Common myeloid progenitor, CD34-positive (primary cell): ENCODE measurements around the gene SHC4.

Source experiments
- CTCF ChIA-PET: fragments of 350-600 bp; sonication (Branson Sonifier 250); formaldehyde crosslinking; loops from one replicate; lab custom pipeline; 2021; ENCODE audit warnings: antibody characterized with exemption; lab: Charles Lee
- POLR2A ChIA-PET: fragments of 350-600 bp; sonication (Branson Sonifier 250); formaldehyde crosslinking; loops from one replicate; lab custom pipeline; 2021; ENCODE audit warnings: antibody characterized with exemption; lab: Charles Lee
- DNase-seq, 3 donors: peaks; one replicate each; pipeline versions ENCODE4 v3.0.0 to v3.0.0-alpha.2; 2013
- H3K27ac ChIP-seq, 2 experiments: 1 replicate in 1 of 2; 2 replicates in 1 of 2; pipeline ENCODE4 v1.7.0; 2013; ENCODE audit warnings: inconsistent platforms in 2 of 2, low read length in 2 of 2, mild to moderate bottlenecking in 2 of 2, low read depth in 1 of 2, moderate library complexity in 1 of 2; ENCODE audit not compliant: severe bottlenecking in 2 of 2, insufficient read depth in 1 of 2, poor library complexity in 1 of 2
- H3K27me3 ChIP-seq, 5 experiments: replicated peaks in 2 of 5; 1 replicate in 3 of 5; 2 replicates in 2 of 5; pipeline versions ENCODE4 v1.6.1 to v1.7.0; 2013; ENCODE audit warnings: low read length in 4 of 5, mild to moderate bottlenecking in 2 of 5, moderate library complexity in 2 of 5, inconsistent platforms in 1 of 5; ENCODE audit not compliant: insufficient read depth in 5 of 5, control insufficient read depth in 4 of 5
- H3K36me3 ChIP-seq, 4 experiments: 1 replicate in 2 of 4; 2 replicates in 2 of 4; pipeline versions ENCODE4 v1.6.1 to v1.7.0; 2013; ENCODE audit warnings: low read length in 3 of 4, control low read depth in 1 of 4, mild to moderate bottlenecking in 1 of 4; ENCODE audit not compliant: control insufficient read depth in 4 of 4, insufficient read depth in 4 of 4
- H3K4me1 ChIP-seq, 4 experiments: 1 replicate in 3 of 4; 2 replicates in 1 of 4; pipeline versions ENCODE4 v1.6.1 to v1.7.1; 2013; ENCODE audit warnings: low read length in 3 of 4, mild to moderate bottlenecking in 3 of 4, control low read depth in 1 of 4, inconsistent platforms in 1 of 4, moderate library complexity in 1 of 4; ENCODE audit not compliant: control insufficient read depth in 4 of 4, insufficient read depth in 4 of 4; ENCODE audit errors: control extremely low read depth in 1 of 4
- H3K4me3 ChIP-seq, 7 experiments: 1 replicate in 4 of 7; 2 replicates in 3 of 7; pipeline versions ENCODE4 v1.5.1 to v1.7.0; 2013; ENCODE audit warnings: mild to moderate bottlenecking in 7 of 7, low read length in 6 of 7, moderate library complexity in 6 of 7, inconsistent platforms in 2 of 7, low read depth in 2 of 7, control low read depth in 1 of 7; ENCODE audit not compliant: insufficient read depth in 4 of 7, control insufficient read depth in 1 of 7; ENCODE audit errors: extremely low read depth in 1 of 7
- H3K9me3 ChIP-seq, 5 experiments: 1 replicate in 4 of 5; 2 replicates in 1 of 5; pipeline versions ENCODE4 v1.6.1 to v1.7.1; 2013; ENCODE audit warnings: low read length in 4 of 5, mild to moderate bottlenecking in 2 of 5, inconsistent platforms in 1 of 5, low read depth in 1 of 5, moderate library complexity in 1 of 5; ENCODE audit not compliant: control insufficient read depth in 4 of 5, insufficient read depth in 2 of 5; ENCODE audit errors: control extremely low read depth in 1 of 5
- WGBS: methylation state at CpG from one replicate; pipeline ENCODE4 v1.1.5; 2013; ENCODE audit not compliant: insufficient coverage; 5-methylcytosine and 5-hydroxymethylcytosine counted together

The SHC4 gene

GRCh38 chr15:48940508-48940907 lies 23.2 kb downstream of the SHC4 start:
- H3K36me3 ChIP-seq: no peaks in the 10 kb centered on the region
- no peak for DNase-seq
- POLR2A ChIA-PET: no interaction called here

GRCh38 chr15:48939648-48940047 lies 24.1 kb downstream of the SHC4 start:
- CTCF ChIA-PET: interaction anchor here (0.9 kb wide), 1 partner anchor 36 kb away, joined by 4 read pairs; no protein-coding TSS in a partner anchor

More at GRCh38 chr15:48940508-48940907, 23.2 kb downstream of the SHC4 start:
- Histone ChIP-seq H3K9me3 (no peaks in the 10 kb centered on the region), H3K27me3 (no peaks in the 10 kb centered on the region), H3K4me1 (peaks cover 0 to 7% (median 2%) of the 10 kb centered on the region in 4 experiments), H3K27ac (no peak overlapping the region), H3K4me3 (no peak overlapping the region)
- CTCF ChIA-PET: no interaction called here
- WGBS: 98% methylated on average over 4 of the region's 6 CpGs

GRCh38 chr15:48937886-48938285 lies 25.8 kb downstream of the SHC4 start:
- CTCF ChIA-PET: no interaction called here
- Histone ChIP-seq H3K4me1 (no peaks in the 10 kb centered on the region), H3K36me3 (no peaks in the 10 kb centered on the region), H3K27me3 (no peaks in the 10 kb centered on the region), H3K27ac (no peak overlapping the region), H3K9me3 (peaks cover 0 to 2% (median 0%) of the 10 kb centered on the region in 5 experiments), H3K4me3 (no peak overlapping the region)
- no peak for DNase-seq
- POLR2A ChIA-PET: no interaction called here
- 100% methylated on average over 2 of the region's 2 CpGs for WGBS

More at GRCh38 chr15:48939648-48940047, 24.1 kb downstream of the SHC4 start:
- H3K4me1 ChIP-seq: no peaks in the 10 kb centered on the region
- no peak overlapping the region for H3K27ac ChIP-seq
- no peak overlapping the region for H3K4me3 ChIP-seq
- peaks cover 0 to 1% (median 0%) of the 10 kb centered on the region in 5 experiments for H3K9me3 ChIP-seq
- 100% methylated on average over 2 of the region's 4 CpGs for WGBS
- H3K27me3 ChIP-seq: no peaks in the 10 kb centered on the region
- POLR2A ChIA-PET: no interaction called here
- no peaks in the 10 kb centered on the region for H3K36me3 ChIP-seq
- no peak for DNase-seq

GRCh38 chr15:48936666-48937065 lies 27.1 kb downstream of the SHC4 start:
- WGBS: no CpG with 5 or more reads among the region's 1 CpG
- H3K9me3 ChIP-seq: peaks cover 0 to 2% (median 0%) of the 10 kb centered on the region in 5 experiments
- ChIA-PET POLR2A (no interaction called here), CTCF (no interaction called here)
- no peak overlapping the region for H3K4me3 ChIP-seq
- H3K27me3 ChIP-seq: no peaks in the 10 kb centered on the region
- no peaks in the 10 kb centered on the region for H3K36me3 ChIP-seq
- no peak overlapping the region for H3K27ac ChIP-seq
- DNase-seq: no peak
- no peaks in the 10 kb centered on the region for H3K4me1 ChIP-seq

GRCh38 chr15:48935236-48935635 lies 28.5 kb downstream of the SHC4 start:
- no peaks in the 10 kb centered on the region for H3K27me3 ChIP-seq
- H3K9me3 ChIP-seq: peaks cover 0 to 2% (median 0%) of the 10 kb centered on the region in 5 experiments
- no peaks in the 10 kb centered on the region for H3K4me1 ChIP-seq
- no peak overlapping the region for H3K27ac ChIP-seq
- POLR2A ChIA-PET: no interaction called here
- H3K4me3 ChIP-seq: no peak overlapping the region
- DNase-seq: no peak
- CTCF ChIA-PET: no interaction called here
- no peaks in the 10 kb centered on the region for H3K36me3 ChIP-seq

GRCh38 chr15:48930735-48931134 lies 33.0 kb downstream of the SHC4 start:
- DNase-seq: no peak
- 78% methylated on average over 4 of the region's 4 CpGs for WGBS
- H3K4me1 ChIP-seq: no peaks in the 10 kb centered on the region
- POLR2A ChIA-PET: no interaction called here
- no peaks in the 10 kb centered on the region for H3K36me3 ChIP-seq
- H3K27me3 ChIP-seq: no peaks in the 10 kb centered on the region
- H3K4me3 ChIP-seq: no peak overlapping the region
- H3K27ac ChIP-seq: no peak overlapping the region
- H3K9me3 ChIP-seq: peaks cover 0 to 2% (median 0%) of the 10 kb centered on the region in 5 experiments
- CTCF ChIA-PET: interaction anchor here (1.0 kb wide), 1 partner anchor 16 kb away, joined by 3 read pairs; no protein-coding TSS in a partner anchor

- 96% methylated on average over 3 of the region's 3 CpGs for WGBS
- no peak for DNase-seq
- ChIA-PET POLR2A (no interaction called here), CTCF (interaction anchor here (1.0 kb wide), 1 partner anchor 15 kb away, joined by 3 read pairs; no protein-coding TSS in a partner anchor)
- H3K27ac ChIP-seq: no peak overlapping the region
- peaks cover 0 to 7% (median 0%) of the 10 kb centered on the region in 4 experiments for H3K4me1 ChIP-seq
- H3K4me3 ChIP-seq: no peak overlapping the region
- no peaks in the 10 kb centered on the region for H3K27me3 ChIP-seq
- no peaks in the 10 kb centered on the region for H3K36me3 ChIP-seq
- H3K9me3 ChIP-seq: peaks cover 0 to 1% (median 0%) of the 10 kb centered on the region in 5 experiments
These were observed 34.1 kb downstream of the SHC4 start for GRCh38 chr15:48929661-48930060.
